ENCODE data around the gene PLTP.

DNA sequence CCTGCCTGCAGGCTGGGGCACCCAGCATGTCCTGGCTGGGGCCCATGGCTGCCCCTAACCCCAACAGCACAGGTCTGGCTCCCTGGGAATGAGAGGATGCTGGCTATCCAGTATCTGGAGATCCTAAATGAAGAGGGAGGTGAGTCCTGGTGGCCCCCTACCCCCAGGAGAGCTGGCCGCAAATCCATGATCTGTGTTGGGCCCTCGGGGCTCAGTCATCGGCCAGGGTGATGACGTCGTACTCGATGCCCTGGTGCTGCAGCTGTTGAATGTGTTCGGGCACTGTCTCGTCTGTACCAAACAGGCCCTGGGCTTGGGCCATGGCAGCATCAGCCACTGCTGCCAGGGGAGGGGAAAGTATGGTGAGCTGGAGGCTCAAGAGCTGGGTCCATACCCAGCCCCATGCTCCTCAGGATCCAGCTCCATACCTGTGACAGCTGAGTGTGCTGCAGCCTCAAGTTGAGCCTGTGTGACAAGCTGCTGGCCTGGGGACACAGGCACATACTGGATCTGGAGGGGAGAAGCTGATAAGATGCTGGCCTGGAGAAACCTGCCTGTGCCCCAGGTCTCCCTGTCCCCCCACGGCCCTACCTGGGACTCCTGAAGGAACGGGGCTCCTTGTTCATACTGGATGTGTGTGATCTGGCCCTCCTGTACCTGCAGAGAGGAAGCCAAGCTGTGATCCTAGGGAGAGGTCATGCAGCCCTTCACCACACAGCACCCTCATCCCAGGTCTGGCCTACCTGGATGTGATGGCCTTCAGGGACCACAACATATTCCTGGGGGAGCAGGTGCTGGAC is 37.0 kb upstream of the PLTP start:
- TF ChIP-seq, protein P1, sequence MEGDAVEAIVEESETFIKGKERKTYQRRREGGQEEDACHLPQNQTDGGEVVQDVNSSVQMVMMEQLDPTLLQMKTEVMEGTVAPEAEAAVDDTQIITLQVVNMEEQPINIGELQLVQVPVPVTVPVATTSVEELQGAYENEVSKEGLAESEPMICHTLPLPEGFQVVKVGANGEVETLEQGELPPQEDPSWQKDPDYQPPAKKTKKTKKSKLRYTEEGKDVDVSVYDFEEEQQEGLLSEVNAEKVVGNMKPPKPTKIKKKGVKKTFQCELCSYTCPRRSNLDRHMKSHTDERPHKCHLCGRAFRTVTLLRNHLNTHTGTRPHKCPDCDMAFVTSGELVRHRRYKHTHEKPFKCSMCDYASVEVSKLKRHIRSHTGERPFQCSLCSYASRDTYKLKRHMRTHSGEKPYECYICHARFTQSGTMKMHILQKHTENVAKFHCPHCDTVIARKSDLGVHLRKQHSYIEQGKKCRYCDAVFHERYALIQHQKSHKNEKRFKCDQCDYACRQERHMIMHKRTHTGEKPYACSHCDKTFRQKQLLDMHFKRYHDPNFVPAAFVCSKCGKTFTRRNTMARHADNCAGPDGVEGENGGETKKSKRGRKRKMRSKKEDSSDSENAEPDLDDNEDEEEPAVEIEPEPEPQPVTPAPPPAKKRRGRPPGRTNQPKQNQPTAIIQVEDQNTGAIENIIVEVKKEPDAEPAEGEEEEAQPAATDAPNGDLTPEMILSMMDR (IDR thresholded peaks at IDR 0.05): no peak
- TF ChIP-seq POLR2A (IDR thresholded peaks at IDR 0.05): no peak

All from testis (tissue), 2 donors.